HL-60 (cell line): Measurements from ENCODE around the gene EP400.

Experiments
- DNase-seq, 2 experiments: peaks; one replicate each; pipeline ENCODE4 v3.0.0-alpha.2; 2010 to 2020; ENCODE audit warnings: low read depth in 1 of 2, low spot score in 1 of 2
- H3K27ac ChIP-seq: fragments of 250-450 bp; sonication (Bioruptor Pico); replicated peaks from 2 replicates; pipeline ENCODE4 v1.5.1; 2020; ENCODE audit warnings: mild to moderate bottlenecking, moderate library complexity
- H3K27me3 ChIP-seq: fragments of 250-450 bp; sonication (Bioruptor Pico); 2 replicates; pipeline ENCODE4 v1.5.1; 2021; ENCODE audit warnings: mild to moderate bottlenecking, moderate library complexity; ENCODE audit not compliant: insufficient read depth, poor library complexity, severe bottlenecking
- H3K4me3 ChIP-seq: replicated peaks from 2 replicates; pipeline ENCODE4 v1.5.1; 2011; ENCODE audit warnings: mild to moderate bottlenecking, control low read depth, low read length; ENCODE audit not compliant: insufficient read depth
- CTCF ChIP-seq: IDR thresholded peaks from one replicate; pipeline ENCODE4 v1.5.1; 2011; ENCODE audit warnings: low read length, control low read depth, inconsistent platforms; ENCODE audit not compliant: insufficient read depth
- GABPA ChIP-seq: IDR thresholded peaks from 2 replicates; pipeline ENCODE4 v1.6.1; 2012; ENCODE audit warnings: low read depth
- POLR2AphosphoS5 ChIP-seq: IDR thresholded peaks from 2 replicates; pipeline ENCODE4 v1.6.1; 2012; ENCODE audit warnings: low read depth
- REST ChIP-seq: IDR thresholded peaks from 2 replicates; pipeline ENCODE4 v1.6.1; 2012; ENCODE audit warnings: low read depth; ENCODE audit not compliant: insufficient replicate concordance
- SPI1 ChIP-seq: IDR thresholded peaks from 2 replicates; pipeline ENCODE4 v1.6.1; 2012; ENCODE audit warnings: low read depth, mild to moderate bottlenecking, borderline replicate concordance

EP400 gene

GRCh38 chr12:131918311-131919050 lies 31.3 kb upstream of the EP400 start:
- H3K27ac ChIP-seq: no peak overlapping the region
- DNase-seq: no peak
- H3K4me3 ChIP-seq: no peak overlapping the region
- H3K27me3 ChIP-seq: no peaks in the 10 kb centered on the region
- TF ChIP-seq REST (no peak), POLR2AphosphoS5 (no peak), SPI1 (no peak), GABPA (no peak), CTCF (no peak)

- DNase-seq: no peak
- TF ChIP-seq GABPA: no peak
- no peak for TF ChIP-seq REST
- no peak for TF ChIP-seq POLR2AphosphoS5
- TF ChIP-seq SPI1: no peak
- no peak for TF ChIP-seq CTCF
- H3K4me3 ChIP-seq: no peak overlapping the region
- H3K27me3 ChIP-seq: no peaks in the 10 kb centered on the region
- H3K27ac ChIP-seq: no peak overlapping the region
These were observed 30.7 kb upstream of the EP400 start for GRCh38 chr12:131919051-131919347.

- DNase-seq: no peak
- TF ChIP-seq CTCF: no peak
- no peak for TF ChIP-seq REST
- TF ChIP-seq POLR2AphosphoS5: no peak
- TF ChIP-seq GABPA: no peak
- no peak for TF ChIP-seq SPI1
- H3K4me3 ChIP-seq: no peak overlapping the region
- H3K27ac ChIP-seq: no peak overlapping the region
- no peaks in the 10 kb centered on the region for H3K27me3 ChIP-seq
These were observed 30.2 kb upstream of the EP400 start for GRCh38 chr12:131919366-131920156.
